ENCODE data around the gene BAIAP2L2.

BAIAP2L2 gene

DNA sequence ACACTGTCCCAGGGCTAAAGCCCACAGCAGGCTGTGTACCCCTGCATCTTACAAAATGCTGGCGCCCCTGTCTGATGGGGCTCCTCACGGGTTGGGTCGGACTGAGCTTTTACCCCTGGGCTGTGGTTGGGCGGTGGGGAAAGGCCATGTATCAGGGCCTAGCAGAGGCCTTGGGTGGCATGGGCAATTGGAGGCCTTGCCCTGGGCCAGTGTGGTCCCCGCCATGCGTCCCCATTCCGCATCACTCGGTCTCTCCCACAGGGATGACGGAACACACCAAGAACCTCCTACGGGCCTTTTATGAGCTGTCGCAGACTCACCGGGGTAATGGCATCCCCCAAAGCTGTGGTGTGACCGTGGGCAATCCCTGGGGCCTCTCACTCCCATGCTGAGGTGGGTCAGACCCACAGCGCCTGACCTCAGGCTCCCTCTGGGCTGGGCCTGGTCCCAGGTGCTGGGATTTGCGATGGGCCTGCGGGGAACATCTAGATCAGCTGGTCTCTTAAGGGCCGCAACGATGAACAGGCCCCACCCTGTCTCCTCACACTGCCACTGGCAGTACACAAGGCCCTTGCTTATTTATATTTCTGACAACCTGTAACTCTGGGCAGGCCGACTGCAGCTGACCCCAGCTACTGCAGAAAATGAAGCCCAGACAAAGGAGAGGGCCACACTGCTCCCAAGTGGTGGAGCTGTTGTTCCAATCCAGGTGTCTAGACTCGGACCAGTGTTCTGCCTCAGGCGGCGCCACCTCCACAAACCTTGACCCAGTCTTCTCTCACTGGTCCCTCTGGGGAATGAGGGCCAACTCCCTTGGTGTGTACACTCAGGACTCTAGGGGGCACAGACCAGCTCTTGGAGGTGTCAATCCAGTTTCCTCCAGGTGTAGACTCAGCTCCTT is 38.8 kb downstream of the BAIAP2L2 start:
- DNase-seq, result no peak
- no peaks in the 10 kb centered on the region for H3K27me3 ChIP-seq (replicated peaks)
- H3K36me3 ChIP-seq (replicated peaks), result peaks cover 3% of the 10 kb centered on the region
- no peak overlapping the region for H3K27ac ChIP-seq
- in situ Hi-C loops (cut with HindIII; ENCODE audit: low pct_ligation_motif_present, low sequenced_read_pairs), result no loop called here
- H3K4me3 ChIP-seq (ENCODE audit: low read depth, low read length), result no peak overlapping the region
- TF ChIP-seq, protein P1, sequence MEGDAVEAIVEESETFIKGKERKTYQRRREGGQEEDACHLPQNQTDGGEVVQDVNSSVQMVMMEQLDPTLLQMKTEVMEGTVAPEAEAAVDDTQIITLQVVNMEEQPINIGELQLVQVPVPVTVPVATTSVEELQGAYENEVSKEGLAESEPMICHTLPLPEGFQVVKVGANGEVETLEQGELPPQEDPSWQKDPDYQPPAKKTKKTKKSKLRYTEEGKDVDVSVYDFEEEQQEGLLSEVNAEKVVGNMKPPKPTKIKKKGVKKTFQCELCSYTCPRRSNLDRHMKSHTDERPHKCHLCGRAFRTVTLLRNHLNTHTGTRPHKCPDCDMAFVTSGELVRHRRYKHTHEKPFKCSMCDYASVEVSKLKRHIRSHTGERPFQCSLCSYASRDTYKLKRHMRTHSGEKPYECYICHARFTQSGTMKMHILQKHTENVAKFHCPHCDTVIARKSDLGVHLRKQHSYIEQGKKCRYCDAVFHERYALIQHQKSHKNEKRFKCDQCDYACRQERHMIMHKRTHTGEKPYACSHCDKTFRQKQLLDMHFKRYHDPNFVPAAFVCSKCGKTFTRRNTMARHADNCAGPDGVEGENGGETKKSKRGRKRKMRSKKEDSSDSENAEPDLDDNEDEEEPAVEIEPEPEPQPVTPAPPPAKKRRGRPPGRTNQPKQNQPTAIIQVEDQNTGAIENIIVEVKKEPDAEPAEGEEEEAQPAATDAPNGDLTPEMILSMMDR (IDR thresholded peaks at IDR 0.05; ENCODE audit: low read depth, low read length, missing control alignments), result no peak

DNA sequence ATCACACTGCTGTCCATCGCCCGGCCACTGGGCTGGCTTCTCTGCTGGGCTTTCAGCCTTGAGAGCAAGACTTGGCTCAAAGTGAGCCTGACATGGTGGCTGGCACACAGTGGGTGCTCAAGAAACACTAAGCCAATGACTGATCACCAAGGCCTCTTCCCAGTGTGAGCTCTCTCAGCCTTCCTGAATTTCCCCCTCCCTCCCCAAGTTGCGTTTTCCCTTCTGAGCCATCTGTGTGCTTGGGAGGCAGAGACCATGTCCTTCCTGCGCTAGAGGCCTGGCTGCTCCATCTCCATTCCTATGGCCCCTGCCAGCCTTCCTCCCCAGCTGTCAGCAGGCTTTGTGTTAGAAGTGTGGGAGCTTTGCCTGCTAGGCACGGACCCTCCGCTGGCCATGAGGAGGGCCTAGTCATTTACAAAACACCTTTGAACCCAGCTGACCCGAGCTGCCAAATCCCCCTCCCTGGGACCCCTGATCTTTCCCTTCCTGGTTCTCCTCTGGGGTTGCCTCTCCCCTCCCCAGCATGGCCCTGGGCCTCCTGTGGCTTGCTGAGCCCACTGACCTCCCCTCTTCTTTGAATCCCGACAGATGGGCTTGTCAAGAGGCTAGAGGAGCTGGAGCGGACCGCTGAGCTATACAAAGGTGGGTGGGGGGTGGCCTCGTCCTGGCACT is 40.1 kb downstream of the BAIAP2L2 start:
- no peak overlapping the region for H3K4me3 ChIP-seq (ENCODE audit: low read depth, low read length)
- no peaks in the 10 kb centered on the region for H3K27me3 ChIP-seq (replicated peaks)
- in situ Hi-C loops (cut with HindIII; ENCODE audit: low pct_ligation_motif_present, low sequenced_read_pairs), result no loop called here
- DNase-seq, result no peak
- no peak overlapping the region for H3K27ac ChIP-seq
- TF ChIP-seq, protein P1 (IDR thresholded peaks at IDR 0.05; ENCODE audit: low read depth, low read length, missing control alignments), result no peak
- H3K36me3 ChIP-seq (replicated peaks), result peaks cover 3% of the 10 kb centered on the region

DNA sequence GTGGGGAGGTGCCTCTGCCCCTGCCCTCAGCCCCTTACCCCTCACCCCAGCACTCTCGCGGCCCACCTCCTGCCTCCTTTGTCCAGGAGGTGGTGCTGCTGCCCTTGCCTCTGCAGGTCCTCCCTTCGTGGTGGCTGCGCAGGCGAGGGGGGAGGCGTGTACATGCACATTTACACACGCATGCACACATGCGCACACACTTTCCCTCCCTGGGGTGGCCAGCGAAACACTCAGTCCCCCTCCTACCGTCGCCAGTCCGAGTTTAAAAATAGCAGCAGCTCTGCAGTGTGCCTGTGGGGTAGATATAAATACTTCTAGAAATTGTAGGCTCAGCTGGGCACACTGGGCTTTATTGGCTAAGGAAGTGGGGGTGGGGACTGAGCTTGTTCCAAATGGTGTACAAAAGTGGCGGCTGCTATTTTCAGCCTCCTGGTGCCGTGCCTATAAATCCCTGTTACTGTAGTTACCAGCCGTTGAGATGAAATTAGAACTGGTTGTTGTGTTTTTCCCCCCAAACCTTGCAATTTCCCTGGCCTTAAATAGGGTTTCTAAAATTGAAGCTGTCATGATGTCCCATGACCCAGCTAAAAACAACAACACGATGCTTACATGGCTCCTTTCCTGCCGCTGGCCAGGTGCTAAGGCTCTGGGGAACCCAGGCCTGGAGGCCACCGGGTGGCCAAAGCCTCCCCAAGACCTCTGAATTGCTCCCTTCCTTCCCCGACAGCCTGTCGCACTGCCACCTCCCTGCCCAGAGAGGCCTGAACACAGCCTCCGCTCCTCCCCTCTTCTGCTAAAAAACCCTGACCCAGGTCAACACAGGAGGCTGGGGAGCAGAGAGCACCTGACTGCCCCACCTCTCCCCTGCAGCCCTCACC is 40.9 kb downstream of the BAIAP2L2 start:
- Histone ChIP-seq H3K27me3 (replicated peaks) (no peaks in the 10 kb centered on the region), H3K27ac (no peak overlapping the region), H3K36me3 (replicated peaks) (peaks cover 3% of the 10 kb centered on the region), H3K4me3 (ENCODE audit: low read depth, low read length) (no peak overlapping the region)
- DNase-seq, result peak; percentile 62
- in situ Hi-C loops (cut with HindIII; ENCODE audit: low pct_ligation_motif_present, low sequenced_read_pairs), result no loop called here
- TF ChIP-seq, protein P1 (IDR thresholded peaks at IDR 0.05; ENCODE audit: low read depth, low read length, missing control alignments), result peak; percentile 85

DNA sequence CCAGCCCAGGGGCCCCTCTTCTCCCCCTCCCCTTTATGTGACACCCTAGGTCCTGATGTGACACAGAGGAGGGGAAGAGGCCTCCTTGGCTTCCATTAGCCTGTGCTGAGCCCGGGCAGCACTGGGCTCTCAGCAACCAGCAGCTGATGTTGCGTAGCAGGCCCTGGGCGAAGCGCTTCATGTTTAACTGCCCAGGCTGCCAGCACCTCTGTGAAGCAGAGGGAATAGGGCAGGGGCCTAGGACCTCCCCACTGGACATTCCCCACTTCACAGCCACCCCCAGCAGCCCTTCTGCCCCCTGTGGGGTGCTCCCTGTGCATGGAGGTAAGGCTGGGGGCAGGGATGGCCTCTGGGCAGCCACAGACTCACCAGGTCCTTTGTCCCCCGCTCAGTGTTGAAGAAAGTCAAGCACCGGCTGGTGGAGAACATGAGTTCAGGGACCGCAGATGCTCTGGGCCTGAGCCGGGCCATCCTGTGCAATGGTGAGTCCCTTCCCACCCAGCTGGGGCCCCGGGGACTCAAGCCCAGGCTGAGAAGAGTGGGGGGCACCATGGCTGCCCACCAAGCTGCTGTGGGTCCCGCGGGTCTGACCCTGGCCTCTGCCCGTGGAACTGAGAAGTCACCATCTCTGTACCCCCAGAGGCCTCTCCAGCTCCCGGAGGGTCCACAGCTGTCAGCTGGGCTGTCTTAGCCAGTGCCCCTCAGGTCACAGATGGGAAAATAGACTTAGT is 41.7 kb downstream of the BAIAP2L2 start:
- in situ Hi-C loops (cut with HindIII; ENCODE audit: low pct_ligation_motif_present, low sequenced_read_pairs), result no loop called here
- H3K4me3 ChIP-seq (ENCODE audit: low read depth, low read length), result no peak overlapping the region
- no peak overlapping the region for H3K27ac ChIP-seq
- TF ChIP-seq, protein P1 (IDR thresholded peaks at IDR 0.05; ENCODE audit: low read depth, low read length, missing control alignments), result no peak
- H3K27me3 ChIP-seq (replicated peaks), result no peaks in the 10 kb centered on the region
- peaks cover 3% of the 10 kb centered on the region for H3K36me3 ChIP-seq (replicated peaks)
- no peak for DNase-seq

DNA sequence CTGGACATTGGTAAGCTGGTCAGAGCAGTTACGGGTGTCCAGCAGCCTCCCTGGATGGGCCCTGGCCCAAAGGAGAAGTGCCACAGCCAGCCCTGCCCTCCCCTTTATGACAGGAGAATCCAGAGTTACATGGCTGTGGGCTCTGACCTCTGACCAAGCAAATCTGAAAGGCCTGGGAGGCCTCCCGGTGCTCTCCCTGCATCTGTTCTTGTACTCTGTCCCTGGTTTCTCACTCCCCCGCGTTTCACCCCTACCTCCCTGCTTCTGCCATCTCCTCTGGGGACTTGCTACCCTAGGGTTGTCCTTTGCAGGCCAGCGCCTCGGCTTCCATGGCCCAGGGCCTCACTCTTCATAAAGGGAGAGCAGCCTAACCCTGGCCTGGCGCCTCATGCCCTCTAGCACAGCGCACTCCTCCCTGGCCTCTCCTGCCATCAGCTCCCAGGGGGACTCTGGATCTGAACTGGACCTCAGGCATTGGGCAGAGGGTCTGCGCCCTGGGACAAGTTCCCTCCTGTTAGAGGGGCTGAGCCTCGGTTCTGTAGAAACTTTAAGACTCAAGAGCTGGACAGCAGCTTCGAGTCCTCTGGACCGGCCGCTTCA is 42.6 kb downstream of the BAIAP2L2 start:
- Histone ChIP-seq H3K27me3 (replicated peaks) (no peaks in the 10 kb centered on the region), H3K4me3 (ENCODE audit: low read depth, low read length) (no peak overlapping the region), H3K36me3 (replicated peaks) (peaks cover under 1% of the 10 kb centered on the region), H3K27ac (no peak overlapping the region)
- in situ Hi-C loops (cut with HindIII; ENCODE audit: low pct_ligation_motif_present, low sequenced_read_pairs), result no loop called here
- no peak for DNase-seq
- TF ChIP-seq, protein P1 (IDR thresholded peaks at IDR 0.05; ENCODE audit: low read depth, low read length, missing control alignments), result no peak
